ENCODE data around the gene TUBB4B.
"Not testable (repeated sequence)": the region's sequence is repeated elsewhere in the genome, so short reads cannot be mapped to it uniquely, and the experiment has no call there.

The TUBB4B gene

GRCh38 chr9:137253717-137254623 lies 12.9 kb downstream of the TUBB4B start:
- no peak for DNase-seq

- DNase-seq = peak; percentile 94
These were observed 13.7 kb downstream of the TUBB4B start, which contains the start of gene NELFB for GRCh38 chr9:137254624-137255447. TSS of gene NELFB (plus strand) at chr9:137255327.

- DNase-seq = no peak
These were observed 14.5 kb downstream of the TUBB4B start for GRCh38 chr9:137255448-137256114.

GRCh38 chr9:137256362-137256761 lies 15.3 kb downstream of the TUBB4B start:
- DNase-seq = no peak

DNA sequence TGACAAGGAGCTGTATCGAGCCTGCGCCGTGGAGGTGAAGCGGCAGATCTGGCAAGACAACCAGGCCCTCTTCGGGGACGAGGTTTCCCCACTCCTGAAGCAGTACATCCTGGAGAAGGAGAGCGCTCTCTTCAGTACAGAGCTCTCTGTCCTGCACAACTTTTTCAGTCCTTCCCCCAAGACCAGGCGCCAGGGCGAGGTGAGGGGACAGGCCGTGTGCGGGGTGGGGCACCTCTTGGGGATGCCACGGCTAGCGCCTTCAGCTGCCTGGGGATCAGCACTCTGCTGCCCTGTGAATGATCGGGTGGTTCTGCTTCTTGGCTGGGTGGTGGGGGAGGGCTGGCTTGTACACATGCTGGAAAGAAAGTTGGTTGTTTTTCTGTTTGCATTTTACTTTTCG lies 15.8 kb downstream of the TUBB4B start:
- DNase-seq = no peak

DNA sequence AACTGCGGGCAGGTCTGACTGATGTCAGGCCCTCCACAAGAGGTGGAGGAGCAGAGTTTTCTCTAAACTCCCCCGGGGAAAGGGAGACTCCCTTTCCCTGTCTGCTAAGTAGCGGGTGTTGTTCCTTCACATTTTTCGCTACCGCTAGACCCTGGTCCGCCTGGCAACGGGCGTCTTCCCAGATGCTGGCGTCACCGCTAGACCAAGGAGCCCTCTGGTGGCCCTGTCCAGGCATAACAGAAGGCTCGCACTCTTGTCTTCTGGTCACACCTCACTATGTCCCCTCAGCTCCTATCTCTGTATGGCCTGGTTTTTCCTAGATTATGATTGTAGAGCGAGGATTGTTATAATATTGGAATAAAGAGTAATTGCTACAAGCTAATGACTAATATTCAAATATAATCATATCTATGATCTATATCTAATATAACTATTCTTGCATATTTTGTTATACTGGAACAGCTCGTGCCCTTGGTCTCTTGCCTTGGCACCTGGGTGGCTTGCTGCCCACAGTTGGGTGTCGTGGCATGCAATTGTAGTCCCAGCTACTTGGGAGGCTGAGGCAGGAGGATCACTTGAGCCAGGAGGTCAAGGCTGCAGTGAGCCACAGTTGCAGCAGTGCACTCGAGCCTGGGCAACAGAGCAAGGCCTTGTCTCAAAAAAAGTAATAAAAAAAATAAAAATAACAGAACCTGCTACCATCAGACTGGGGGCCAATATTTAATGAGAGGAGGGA lies 21.3 kb downstream of the TUBB4B start:
- not testable (repeated sequence) for DNase-seq

- no peak for DNase-seq
These were observed 21.8 kb downstream of the TUBB4B start for GRCh38 chr9:137262909-137263285.

GRCh38 chr9:137263506-137263905 lies 22.4 kb downstream of the TUBB4B start:
- no peak for DNase-seq

DNA sequence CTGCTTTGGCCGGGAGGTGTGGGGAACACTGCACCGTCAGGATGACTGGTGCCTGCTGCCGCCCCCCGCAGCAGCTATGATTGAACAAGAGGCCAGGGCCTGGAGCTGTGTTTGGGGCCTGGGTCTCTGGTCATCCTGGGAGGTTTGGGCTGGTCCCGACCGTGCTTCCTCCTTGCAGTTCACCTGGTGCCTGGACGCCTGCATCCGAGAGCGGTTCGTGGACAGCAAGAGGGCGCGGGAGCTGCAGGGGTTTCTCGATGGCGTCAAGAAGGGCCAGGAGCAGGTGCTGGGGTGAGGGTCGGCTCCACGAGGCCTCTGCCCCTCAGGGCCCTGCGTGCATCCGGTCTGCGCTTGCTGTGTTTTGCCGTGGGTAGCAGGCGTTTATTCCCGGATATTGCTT lies 23.0 kb downstream of the TUBB4B start:
- DNase-seq = no peak

DNA sequence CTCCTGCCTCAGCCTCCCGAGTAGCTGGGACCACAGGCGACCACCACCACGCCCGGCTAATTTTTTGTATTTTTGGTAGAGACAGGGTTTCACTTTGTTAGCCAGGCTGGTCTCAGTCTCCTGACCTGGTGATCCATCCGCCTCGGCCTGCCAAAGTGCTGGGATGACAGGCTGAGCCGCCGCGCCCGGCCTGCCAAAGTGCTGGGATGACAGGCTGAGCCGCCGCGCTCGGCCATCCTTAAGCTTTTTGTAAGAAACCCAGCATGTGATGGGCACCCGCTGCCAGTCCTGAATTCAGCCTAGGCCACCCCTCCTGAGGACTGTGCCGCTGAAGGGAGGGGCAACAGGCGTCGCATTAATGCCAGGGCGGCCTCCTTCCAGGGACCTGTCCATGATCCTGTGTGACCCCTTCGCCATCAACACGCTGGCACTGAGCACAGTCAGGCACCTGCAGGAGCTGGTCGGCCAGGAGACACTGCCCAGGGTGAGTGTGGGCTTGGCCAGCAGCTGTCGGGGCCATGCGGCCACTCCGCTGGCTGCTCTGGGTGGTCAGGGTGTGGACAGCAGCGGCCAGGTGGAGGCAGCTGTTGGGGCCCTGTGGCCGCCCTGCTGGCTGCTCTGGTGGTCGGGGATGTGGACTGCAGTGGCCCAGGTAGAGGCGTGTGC lies 24.5 kb downstream of the TUBB4B start:
- DNase-seq = no peak

DNA sequence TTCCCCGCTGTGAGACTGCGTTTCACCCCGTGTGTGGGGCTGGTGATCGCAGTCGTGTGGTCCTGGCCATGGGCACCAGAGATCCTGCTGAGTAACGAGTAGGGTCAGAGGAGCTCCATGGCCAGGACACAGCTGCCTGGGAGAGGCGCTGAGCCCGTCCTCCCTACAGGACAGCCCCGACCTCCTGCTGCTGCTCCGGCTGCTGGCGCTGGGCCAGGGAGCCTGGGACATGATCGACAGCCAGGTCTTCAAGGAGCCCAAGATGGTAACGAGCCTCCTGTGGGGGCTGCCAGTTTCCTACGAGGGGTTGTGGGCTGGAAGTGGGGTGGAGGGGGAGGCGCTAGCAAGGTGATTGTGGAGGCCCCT lies 25.1 kb downstream of the TUBB4B start:
- DNase-seq = no peak

DNA sequence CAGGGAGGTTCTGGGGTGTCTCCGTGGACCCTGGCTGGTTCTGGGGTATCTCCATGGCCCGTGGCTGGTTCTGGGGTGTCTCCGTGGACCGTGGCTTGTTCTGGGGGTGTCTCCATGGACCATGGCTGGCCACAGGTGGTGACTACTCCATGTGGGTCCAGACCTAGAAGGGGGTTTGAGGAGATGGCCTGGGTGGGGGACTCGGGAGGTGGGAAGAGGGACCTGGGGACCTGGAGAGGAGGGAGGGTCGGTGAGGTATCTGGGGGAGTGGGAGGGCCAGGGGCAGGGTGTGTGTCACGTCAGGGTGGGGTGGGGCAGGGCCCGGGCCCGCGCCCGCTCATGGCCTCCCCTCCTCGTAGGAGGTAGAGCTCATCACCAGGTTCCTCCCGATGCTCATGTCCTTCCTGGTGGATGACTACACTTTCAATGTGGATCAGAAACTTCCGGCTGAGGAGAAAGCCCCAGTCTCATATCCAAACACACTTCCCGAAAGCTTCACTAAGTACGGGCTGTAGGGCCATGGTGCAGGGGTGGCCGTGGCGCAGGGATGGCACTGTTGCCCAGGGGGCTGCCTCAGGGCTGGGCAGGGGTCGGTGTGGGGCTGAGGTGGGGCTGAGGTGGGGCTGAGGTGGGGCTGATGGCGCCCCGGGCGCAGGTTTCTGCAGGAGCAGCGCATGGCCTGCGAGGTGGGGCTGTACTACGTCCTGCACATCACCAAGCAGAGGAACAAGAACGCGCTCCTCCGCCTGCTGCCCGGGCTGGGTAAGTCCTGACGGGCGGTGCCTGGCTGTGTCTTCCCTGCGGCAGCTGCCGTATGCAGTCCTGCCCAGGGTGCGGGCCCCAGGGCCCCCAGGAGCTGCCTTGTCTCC lies 25.7 kb downstream of the TUBB4B start:
- no peak for DNase-seq

- no peak for DNase-seq
These were observed 26.9 kb downstream of the TUBB4B start for GRCh38 chr9:137267933-137268355.

- no peak for DNase-seq
These were observed 27.6 kb downstream of the TUBB4B start for GRCh38 chr9:137268538-137269201.

GRCh38 chr9:137269231-137269772 lies 28.2 kb downstream of the TUBB4B start:
- DNase-seq = no peak

DNA sequence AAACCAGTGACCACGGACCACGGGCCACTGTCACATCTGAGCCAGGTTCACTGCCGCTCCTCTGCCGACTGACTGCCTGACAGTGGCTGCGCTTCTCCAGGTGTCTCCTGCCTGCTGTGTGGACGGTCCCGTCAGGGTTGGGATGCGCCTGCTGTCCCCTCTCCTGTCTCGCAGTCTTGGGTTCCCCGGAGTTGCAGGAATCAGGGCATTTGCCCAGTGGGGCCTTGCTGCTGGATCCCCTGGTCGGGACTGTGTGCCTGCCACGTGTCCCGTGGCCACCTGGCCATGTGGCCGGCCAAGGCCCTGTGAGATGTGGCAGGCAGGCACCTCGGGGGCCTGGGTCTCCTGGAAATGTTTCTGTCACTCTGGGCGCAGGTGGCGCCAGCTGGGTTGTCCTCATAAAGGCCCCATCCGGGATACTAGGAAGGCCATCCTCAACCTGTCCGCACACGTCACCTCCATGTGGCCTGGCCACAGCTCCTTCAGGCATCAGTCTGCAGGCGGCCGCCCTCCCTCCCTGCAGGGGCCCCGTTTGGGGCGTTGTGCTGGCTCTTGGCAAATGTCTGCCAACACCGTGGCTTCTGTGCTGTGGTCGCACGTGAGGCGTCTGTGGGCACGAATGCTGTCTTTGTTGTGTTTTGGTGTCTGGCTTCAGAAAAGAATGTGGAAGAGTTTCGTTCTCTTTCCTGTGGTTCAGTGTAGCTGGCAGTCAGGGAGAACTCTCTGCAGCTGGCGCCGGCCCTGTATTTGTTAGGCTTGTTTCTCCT lies 30.0 kb downstream of the TUBB4B start:
- peak; percentile 33 for DNase-seq

DNA sequence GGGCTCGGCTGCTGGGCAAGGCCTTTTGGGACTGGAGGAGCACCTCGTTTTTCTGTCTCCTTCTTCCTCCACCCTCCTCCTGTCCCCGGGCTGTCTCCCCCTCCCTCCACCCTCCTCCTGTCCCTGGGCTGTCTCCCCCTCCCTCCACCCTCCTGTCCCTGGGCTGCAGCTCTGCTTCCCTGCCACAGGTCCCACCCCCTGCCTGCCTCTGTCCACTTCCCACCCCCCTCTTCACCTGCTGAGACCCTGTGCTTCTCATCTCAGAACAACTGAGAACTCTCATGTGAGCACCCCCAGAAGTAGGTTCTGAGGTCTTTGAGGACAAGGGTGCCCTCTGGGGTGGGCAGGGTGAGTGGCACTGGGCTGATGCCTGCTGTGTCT lies 30.6 kb downstream of the TUBB4B start:
- no peak for DNase-seq

DNA sequence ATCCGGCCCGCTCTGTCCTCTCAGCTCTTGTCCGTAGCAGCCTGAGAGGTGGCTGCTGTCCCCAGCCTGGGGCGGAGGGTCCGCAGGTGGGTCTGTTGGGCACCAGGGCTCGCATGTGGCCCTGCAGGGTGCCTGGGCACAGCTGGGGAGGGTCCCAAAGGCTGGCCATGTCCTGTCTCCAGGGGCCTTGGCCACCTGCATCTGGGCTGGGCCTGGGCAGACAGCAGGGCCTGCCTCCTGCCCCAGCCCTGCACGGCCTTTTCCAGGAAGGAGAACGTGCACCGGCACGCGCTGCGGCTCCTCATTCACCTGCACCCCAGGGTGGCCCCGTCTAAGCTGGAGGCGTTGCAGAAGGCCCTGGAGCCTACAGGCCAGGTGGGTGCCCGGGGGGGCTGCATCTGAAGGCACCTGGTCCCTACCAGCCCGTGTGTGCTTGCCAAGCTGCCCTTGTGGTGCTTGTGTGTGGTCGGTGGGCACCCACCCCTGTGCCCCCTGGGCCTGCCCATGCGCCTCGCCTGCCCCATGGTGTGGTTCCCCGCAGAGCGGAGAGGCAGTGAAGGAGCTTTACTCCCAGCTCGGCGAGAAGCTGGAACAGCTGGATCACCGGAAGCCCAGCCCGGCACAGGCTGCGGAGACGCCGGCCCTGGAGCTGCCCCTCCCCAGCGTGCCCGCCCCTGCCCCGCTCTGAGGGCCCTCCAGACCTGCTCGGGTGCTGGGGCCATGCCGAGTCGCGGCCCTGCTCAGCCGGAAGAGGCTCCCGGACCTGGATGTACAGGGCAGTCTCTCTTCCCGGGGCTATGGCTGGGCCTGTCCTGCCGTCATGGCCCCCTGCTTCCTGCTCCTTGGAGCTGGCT lies 31.4 kb downstream of the TUBB4B start:
- DNase-seq = no peak
